Measurements from ENCODE around the gene ALG12.

ALG12 gene

DNA sequence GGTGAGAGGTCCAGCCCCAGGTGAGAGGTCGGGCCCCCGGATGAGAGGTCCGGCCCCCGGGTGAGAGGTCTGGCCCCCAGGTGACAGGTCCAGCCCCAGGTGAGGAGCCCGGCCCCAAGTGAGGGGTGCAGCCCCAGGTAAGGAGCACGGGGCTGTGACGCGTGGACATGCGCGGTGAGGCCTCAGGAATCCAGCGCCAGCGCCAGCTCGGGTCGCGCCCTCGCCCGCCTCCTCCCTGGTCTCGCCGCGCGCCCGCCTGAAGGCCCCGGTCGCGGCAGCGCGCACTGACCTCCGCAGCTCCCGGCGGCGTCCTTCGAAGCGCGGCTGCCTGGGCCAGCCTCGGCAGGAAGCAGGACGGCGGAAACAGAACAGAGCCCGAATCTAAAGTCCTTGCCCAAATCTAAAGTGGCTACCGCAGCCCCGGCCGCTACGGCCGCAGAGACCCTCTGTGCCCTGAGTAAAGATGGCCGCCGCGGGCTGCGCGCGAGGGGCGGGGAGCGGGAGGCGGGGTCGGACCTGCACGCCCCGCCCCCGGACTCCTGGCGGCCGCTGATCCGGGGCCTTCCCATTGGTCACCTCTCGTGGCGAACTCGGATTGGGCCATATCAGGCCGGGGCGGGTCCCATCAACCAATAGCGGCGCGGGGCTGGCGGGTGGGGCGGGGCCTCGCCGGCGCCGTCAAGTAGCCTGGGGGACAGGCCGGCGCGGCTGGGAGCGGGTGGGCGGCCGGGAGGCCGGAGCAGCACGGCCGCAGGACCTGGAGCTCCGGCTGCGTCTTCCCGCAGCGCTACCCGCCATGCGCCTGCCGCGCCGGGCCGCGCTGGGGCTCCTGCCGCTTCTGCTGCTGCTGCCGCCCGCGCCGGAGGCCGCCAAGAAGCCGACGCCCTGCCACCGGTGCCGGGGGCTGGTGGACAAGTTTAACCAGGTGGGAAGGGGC, at the start of gene ALG12, which contains the start of gene CRELD2:
TSS of gene ALG12 (minus strand) at position 465 of the 937 bp plus-strand sequence. CDS start 4,673 bp downstream, outside the sequence.
TSS of gene CRELD2 (plus strand) at position 661 of the 937 bp plus-strand sequence. CDS start at position 797, 136 bp downstream.
- no peak for FAIRE-seq

DNA sequence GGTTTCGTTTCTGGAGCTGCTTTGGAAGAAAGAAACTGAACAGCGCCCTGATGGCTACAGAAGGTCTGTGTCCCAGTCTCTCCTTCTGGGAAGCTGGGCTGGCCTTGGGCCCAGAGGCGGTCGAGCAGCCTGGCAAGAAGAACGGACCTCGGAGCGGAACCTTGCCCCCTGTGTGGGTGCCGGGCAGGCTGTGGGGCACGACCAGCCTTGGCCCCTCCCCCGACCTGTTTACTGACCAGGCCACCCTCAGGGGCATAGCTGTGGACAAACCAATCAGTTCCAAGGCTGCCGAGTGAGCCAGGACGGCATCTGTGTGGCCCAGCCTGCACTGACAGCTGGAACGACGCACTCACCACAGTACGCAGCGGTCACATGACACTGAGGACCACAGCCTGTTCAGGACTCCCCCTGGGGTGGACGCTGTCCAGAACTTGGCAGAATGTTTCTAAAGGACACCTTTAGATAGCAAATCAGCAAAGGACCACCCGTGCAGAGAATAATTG, 49.5 kb upstream of the ALG12 start:
- no peak for FAIRE-seq

- no peak for FAIRE-seq
Observed at GRCh38 chr22:49966774-49967705, 48.8 kb upstream of the ALG12 start.

DNA sequence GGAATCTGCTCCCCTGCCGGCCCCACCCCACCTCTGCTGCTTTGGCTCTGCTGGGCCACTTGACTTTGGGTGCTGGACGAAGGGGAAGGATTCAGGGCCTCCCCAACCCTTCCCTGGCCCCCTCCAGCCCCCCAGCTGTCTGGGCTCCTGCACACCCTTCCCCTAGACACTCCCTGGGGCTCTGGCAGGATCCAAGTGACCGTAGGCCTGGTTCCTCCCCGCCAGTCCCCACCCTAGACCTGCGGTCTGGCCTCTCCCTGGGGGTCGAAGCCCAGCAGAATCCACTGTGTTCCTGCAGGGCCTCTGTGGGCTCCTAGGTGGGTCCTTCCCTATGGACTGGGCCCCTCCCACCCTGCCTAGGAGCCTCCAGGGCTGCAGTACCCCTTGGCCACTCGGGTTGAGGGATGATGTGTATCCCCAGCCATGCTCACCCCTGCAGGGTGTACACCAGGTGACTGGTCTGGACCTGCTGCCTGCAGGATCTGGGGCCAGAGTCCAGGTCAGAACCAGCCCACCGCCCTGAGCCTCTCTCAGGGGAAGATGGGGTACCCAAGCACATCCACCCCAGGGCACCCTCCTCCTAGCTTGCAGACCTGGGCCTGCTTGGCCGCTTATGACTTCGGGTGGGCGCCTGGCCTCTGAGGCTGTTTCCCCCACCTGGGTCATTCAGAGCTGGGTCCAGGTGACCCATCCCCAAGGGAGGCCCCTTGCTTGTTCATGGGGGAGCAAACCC, 48.0 kb upstream of the ALG12 start:
- no peak for FAIRE-seq

GRCh38 chr22:49965091-49966040, 47.1 kb upstream of the ALG12 start:
- no peak for FAIRE-seq

DNA sequence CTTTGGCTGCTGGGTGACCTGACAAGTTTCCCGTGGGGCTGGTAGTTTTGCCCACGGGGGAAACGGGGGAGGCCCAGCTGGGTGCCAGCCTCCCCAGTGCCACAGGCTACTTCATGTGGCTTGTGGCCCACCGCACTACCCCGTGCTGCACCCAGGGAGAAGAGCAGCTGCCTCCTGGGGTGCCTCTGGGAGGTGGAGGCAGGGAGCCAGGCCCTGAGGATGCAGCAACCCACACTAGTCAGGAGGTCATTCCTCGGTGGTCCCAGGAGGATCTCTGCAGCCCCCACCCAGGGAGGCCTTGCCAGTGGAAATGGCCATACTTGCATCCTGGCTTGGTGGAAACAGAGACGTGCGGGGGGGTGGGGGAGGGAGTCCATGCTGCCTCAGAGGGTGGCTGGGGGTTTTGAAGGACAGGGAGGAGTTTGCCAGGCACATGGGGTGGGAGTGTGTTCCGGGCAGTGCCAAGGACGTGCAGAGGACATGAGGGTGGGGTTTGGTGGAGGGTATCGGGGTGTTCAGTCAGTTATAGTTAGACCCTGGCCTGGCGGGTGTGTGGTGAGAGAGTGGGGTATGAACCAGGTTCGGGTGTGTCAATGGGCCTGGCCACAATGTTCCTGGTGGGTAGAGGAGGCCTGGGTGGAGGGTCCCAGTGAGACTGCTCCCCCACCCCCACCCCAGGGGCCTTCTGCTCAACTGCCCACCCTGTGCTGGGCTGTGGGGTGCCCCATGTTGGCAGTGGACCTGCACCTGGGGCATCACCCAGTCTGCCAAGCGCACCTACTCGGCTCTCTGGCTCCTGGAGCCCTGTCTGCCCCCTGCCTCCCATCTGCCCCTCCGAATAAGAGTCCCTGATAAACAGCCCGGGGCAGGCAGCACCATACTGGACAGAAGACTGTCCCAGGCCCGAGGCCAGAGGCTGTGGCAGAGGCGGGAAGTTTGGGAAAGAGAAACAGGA, 46.2 kb upstream of the ALG12 start:
- no peak for FAIRE-seq

DNA sequence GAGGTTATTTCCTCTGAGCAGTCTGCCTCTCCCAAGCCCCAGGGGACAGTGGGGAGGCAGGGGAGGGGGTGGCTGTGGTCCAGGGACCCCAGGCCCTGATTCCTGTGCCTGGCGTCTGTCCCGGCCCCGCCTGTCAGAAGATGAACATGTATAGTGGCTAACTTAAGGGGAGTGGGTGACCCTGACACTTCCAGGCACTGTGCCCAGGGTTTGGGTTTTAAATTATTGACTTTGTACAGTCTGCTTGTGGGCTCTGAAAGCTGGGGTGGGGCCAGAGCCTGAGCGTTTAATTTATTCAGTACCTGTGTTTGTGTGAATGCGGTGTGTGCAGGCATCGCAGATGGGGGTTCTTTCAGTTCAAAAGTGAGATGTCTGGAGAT, 45.4 kb upstream of the ALG12 start:
- no peak for FAIRE-seq

DNA sequence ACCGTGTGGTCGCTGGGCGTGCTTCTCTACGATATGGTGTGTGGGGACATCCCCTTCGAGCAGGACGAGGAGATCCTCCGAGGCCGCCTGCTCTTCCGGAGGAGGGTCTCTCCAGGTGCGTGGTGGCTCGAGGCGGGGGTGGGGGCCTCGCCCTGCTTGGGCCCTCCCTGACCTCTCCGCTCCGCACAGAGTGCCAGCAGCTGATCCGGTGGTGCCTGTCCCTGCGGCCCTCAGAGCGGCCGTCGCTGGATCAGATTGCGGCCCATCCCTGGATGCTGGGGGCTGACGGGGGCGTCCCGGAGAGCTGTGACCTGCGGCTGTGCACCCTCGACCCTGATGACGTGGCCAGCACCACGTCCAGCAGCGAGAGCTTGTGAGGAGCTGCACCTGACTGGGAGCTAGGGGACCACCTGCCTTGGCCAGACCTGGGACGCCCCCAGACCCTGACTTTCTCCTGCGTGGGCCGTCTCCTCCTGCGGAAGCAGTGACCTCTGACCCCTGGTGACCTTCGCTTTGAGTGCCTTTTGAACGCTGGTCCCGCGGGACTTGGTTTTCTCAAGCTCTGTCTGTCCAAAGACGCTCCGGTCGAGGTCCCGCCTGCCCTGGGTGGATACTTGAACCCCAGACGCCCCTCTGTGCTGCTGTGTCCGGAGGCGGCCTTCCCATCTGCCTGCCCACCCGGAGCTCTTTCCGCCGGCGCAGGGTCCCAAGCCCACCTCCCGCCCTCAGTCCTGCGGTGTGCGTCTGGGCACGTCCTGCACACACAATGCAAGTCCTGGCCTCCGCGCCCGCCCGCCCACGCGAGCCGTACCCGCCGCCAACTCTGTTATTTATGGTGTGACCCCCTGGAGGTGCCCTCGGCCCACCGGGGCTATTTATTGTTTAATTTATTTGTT, 44.8 kb upstream of the ALG12 start:
- no peak for FAIRE-seq

- no peak for FAIRE-seq
Observed at GRCh38 chr22:49962012-49962750, 43.9 kb upstream of the ALG12 start.

DNA sequence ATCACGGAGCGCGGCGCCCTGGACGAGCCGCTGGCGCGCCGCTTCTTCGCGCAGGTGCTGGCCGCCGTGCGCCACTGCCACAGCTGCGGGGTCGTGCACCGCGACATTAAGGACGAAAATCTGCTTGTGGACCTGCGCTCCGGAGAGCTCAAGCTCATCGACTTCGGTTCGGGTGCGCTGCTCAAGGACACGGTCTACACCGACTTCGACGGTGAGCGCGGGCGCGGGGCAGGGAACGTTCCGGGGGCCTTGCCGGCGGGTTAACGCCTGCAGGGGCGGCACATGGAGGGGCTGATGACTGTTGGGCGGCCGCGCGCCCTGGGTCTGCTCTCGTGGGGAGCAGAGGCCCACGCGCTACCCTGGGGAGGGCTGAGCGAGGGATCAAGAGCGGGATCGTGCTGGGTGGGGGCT, 43.4 kb upstream of the ALG12 start:
- FAIRE-seq: no peak

GRCh38 chr22:49961005-49961600, 42.9 kb upstream of the ALG12 start:
- FAIRE-seq: no peak

- peak; percentile 38 for FAIRE-seq
Observed at GRCh38 chr22:49960159-49961004, 42.1 kb upstream of the ALG12 start, which contains the start of gene PIM3. PIM3 (plus strand) TSS chr22:49960772; CDS start chr22:49960948, 176 bp downstream.

DNA sequence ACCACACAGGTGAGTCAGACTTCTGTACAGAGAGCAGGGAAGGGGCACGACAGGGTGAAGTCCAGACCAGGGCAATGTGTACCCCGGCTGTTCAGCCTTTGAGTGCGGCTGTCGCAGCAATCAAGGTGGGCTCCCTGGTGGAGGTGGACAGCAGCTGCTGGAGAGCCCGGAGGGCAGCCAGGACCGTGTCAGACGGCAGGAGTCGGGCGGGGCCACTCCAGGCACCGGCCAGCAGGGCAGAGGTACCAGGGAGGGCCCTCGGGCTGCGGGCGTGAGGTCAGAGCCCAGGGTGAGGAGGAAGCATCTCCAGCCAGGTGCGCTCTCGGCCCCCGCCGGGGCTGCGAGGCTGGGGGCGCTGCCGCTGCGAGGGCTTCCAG, 41.5 kb upstream of the ALG12 start:
- no peak for FAIRE-seq

GRCh38 chr22:49958931-49959781, 40.9 kb upstream of the ALG12 start:
- no peak for FAIRE-seq

DNA sequence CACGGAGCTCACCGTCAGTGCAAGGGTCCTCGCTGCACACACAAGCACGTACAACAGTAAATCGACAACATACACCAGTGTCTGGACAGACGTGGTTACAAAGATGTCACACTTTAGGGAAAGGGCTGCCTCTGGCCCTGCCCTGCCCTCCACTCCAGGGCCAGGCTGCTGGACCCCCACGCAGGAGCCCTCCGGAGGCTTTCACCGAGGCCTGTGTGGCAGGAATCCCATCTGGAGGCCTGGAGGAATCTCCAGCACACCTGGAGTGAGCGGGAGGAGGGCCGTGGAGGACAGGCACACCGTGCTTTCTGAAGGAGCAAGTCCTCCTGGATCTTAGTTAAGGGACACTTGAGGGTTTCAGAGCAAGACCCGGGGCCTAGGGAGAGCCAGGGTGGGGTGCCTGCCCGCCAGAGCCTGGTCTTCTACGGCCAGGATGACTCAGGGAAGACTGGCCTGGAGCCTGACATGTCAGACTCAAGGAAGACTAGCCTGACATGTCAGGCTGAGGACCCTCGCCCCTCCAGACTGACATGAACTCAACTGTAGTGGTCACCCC, 40.2 kb upstream of the ALG12 start:
- FAIRE-seq: no peak

All from islet of Langerhans (tissue), 1 donor.